Skeletal muscle cell (primary cell): ENCODE measurements around the gene NAB1.
"Not testable (repeated sequence)": the region's sequence is repeated elsewhere in the genome, so short reads cannot be mapped to it uniquely, and the experiment has no call there.

Experiments
- DNase-seq: peaks from one replicate; pipeline ENCODE4 v3.0.0-alpha.2; 2010; ENCODE audit warnings: low read depth
- H3K4me3 ChIP-seq: 2 replicates; pipeline ENCODE4 v1.5.1; 2011; ENCODE audit warnings: low read depth, mild to moderate bottlenecking, control low read depth, low read length, moderate library complexity

The NAB1 gene

GRCh38 chr2:190705280-190705679 is 56.4 kb downstream of the NAB1 start:
- no peak overlapping the region for H3K4me3 ChIP-seq
- DNase-seq = no peak

GRCh38 chr2:190707726-190708125 is 58.8 kb downstream of the NAB1 start:
- DNase-seq = no peak

GRCh38 chr2:190708650-190709049 is 59.8 kb downstream of the NAB1 start:
- H3K4me3 ChIP-seq, DNase-seq: not testable (repeated sequence)

More at GRCh38 chr2:190707726-190708125, 58.8 kb downstream of the NAB1 start:
- H3K4me3 ChIP-seq = no peak overlapping the region

DNA sequence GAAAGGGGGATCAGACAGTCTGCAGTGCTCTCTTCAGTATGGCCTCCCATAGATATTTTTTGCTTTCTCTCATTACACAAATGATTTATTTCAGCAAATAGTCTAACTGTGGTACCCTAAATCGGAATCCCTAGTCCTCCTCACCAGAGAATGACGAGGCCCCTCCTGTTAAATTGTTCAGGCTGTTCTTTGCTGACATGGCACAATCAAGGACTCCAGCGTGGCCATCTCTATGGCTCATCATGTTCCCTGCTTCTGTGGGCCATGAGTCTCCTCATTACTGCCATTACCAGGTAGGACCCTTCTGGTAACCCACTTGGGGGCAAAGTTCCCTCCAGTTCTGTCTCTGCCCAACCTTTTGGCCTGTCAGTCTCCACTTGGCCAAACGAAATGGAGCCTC is 62.2 kb downstream of the NAB1 start:
- no peak overlapping the region for H3K4me3 ChIP-seq
- no peak for DNase-seq

DNA sequence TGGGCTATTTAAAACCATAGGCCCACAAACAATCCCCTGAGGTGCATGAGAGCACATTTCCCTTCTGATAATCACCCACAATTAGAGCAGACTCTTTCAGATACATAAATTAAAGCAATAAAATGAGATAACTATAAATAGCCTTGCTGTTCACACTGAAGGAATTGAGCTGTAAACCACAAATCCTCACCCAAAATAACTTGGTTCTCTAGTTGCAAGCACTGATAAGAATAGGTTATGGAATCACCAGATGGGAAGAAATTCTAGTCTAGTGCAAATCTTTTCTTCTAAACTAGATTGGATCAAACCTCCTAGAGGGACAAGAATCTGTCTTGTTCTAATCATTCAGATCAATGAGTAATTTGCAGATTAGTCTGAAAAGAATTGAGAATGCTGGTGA is 64.6 kb downstream of the NAB1 start:
- no peak overlapping the region for H3K4me3 ChIP-seq
- no peak for DNase-seq

DNA sequence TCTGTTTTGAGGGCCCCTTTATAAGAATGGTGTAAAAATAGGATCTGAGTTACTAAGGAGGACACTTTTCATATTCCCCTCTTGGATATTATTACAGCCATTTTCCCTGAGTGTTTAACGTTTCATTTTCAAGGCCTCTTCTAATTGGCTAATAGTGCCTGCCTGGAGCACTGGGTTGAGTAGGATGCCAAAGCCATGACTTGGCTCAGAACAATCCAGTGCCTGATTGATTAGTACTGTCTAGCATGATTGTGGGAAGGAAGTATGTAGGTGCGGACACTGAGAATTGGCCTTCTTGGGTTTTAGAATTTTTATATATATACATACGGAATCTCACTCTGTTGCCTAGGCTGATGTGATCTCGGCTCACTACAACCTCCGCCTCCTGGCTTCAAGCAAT is 66.1 kb downstream of the NAB1 start:
- no peak overlapping the region for H3K4me3 ChIP-seq
- no peak for DNase-seq

DNA sequence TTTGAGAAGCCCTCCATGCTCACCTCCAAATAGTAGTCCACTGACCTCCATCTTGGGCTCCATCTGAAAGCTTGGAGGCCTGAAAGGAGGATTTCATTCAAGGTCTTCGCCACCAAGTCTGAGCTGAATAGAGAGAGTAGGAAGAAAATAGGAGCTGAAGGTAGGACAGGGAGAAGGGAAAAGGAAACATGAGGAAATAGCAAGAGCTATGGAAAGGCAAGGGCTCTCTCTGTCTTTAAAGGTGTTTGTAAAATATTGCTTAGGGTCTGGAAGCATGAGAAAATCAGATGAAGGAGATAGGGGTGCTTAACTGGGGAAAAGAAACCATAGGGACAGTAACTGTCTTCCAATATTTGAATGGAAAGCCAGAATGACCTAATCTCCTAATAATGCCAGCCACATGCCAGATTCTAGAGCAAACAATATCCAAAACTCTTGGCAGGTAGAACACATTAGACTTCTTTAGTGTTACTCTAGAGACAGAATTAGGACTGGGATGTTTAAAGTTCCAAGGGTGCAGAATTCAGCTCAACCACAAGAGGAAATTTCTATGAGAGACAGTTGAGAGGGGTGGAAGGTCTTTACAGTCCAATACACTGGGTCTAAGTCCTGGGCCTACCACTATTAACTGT is 67.4 kb downstream of the NAB1 start:
- H3K4me3 ChIP-seq = no peak overlapping the region
- no peak for DNase-seq

- no peak for DNase-seq
These were observed 68.4 kb downstream of the NAB1 start for GRCh38 chr2:190717306-190717705.

GRCh38 chr2:190717764-190718651 is 69.1 kb downstream of the NAB1 start:
- DNase-seq = no peak
- H3K4me3 ChIP-seq = no peak overlapping the region

More at GRCh38 chr2:190717306-190717705, 68.4 kb downstream of the NAB1 start:
- no peak overlapping the region for H3K4me3 ChIP-seq

- H3K4me3 ChIP-seq = no peak overlapping the region
- DNase-seq = peak; percentile 52
These were observed 70.0 kb downstream of the NAB1 start for GRCh38 chr2:190718652-190719526.

DNA sequence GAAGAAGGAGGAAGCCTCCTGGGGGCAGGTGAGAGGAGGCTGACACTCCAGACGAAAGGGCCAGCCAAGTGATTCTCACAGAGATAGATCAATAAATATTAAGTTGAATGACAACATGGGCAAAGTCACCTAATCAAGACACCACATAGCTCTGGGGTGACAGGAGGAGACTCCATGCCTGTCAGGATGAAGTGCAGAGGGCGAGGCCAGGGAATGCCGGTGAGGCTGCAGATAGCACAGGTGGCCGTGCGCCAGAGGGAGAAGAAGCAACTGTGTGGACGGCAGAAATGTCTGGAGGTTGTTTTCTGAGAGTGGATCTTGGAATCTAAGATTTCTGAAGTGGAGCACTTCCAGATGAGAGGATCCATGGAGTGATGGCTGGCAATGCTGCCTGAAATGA is 71.4 kb downstream of the NAB1 start:
- DNase-seq = no peak
- H3K4me3 ChIP-seq = no peak overlapping the region

DNA sequence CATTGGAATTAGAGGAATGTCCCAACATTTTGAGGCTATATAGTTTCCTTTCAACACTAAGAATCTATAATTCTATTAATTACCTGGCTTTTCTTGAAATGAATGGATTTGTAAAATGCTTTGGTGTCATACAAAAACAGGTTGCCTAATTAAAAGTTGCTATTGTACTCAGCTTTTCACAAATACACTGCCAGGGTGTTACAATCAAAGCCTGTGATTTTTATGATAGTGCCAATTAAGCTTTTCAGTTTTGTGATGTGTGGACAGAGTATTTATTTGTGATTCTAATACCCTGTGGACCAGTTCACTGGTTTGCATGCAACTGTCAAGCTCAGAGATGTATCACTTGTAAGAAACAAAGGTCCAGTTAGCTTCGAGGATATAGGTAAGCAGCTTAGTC is 71.8 kb downstream of the NAB1 start:
- H3K4me3 ChIP-seq = no peak overlapping the region
- no peak for DNase-seq

- no peak for DNase-seq
- no peak overlapping the region for H3K4me3 ChIP-seq
These were observed 73.3 kb downstream of the NAB1 start for GRCh38 chr2:190722061-190722759.

DNA sequence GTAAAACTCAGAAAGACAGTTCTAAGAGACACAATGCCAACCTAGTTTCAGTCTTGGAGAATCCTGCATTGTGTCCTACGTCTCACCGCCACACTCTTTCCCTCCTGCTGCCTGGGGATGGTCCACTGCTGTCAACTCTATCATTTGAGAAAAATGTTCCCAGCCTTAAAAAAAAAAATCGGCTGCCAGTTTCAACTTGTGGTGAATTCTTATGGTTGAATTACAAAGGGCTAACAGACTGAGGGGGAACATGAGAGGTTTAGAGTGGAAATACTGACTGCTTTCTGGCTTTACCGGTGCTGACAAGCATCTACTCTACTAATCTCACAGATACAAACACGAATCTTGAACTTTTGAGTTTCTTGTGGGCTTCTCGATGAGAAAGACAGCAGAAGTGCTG is 74.0 kb downstream of the NAB1 start:
- no peak overlapping the region for H3K4me3 ChIP-seq
- no peak for DNase-seq

GRCh38 chr2:190723397-190724090 is 74.7 kb downstream of the NAB1 start:
- no peak overlapping the region for H3K4me3 ChIP-seq
- no peak for DNase-seq

- DNase-seq = no peak
- no peak overlapping the region for H3K4me3 ChIP-seq
These were observed 77.4 kb downstream of the NAB1 start for GRCh38 chr2:190726255-190726654.

- no peak for DNase-seq
- H3K4me3 ChIP-seq = no peak overlapping the region
These were observed 87.5 kb downstream of the NAB1 start for GRCh38 chr2:190736355-190736754.

GRCh38 chr2:190740449-190740848 is 91.6 kb downstream of the NAB1 start:
- no peak for DNase-seq
- H3K4me3 ChIP-seq = no peak overlapping the region
